Neuronal stem cell (in vitro differentiated cells): ENCODE data around the gene NSMCE1.

ENCODE experiments used
- DNase-seq: peaks from one replicate; pipeline ENCODE4 v3.0.0-alpha.2; 2013; ENCODE audit warnings: low spot score
- H2AFZ ChIP-seq: one replicate; pipeline ENCODE4 v1.6.1; 2013; ENCODE audit warnings: mild to moderate bottlenecking, low read length, inconsistent platforms
- H2AK5ac ChIP-seq: 2 replicates; pipeline ENCODE4 v1.6.1; 2013; ENCODE audit warnings: low read depth, mild to moderate bottlenecking, inconsistent platforms, low read length, moderate library complexity, mixed read lengths
- H2BK120ac ChIP-seq: 2 replicates; pipeline ENCODE4 v1.6.1; 2013; ENCODE audit warnings: low read depth, mild to moderate bottlenecking, inconsistent platforms, low read length, moderate library complexity, mixed read lengths
- H2BK12ac ChIP-seq: one replicate; pipeline ENCODE4 v1.6.1; 2013; ENCODE audit warnings: low read length, inconsistent platforms
- H2BK15ac ChIP-seq: 2 replicates; pipeline ENCODE4 v1.6.1; 2013; ENCODE audit warnings: mild to moderate bottlenecking, low read length, inconsistent platforms, mixed read lengths
- H2BK5ac ChIP-seq: one replicate; pipeline ENCODE4 v1.6.1; 2013; ENCODE audit warnings: inconsistent platforms, mild to moderate bottlenecking, low read length, moderate library complexity
- H3K14ac ChIP-seq: one replicate; pipeline ENCODE4 v1.6.1; 2013; ENCODE audit warnings: low read length, inconsistent platforms
- H3K18ac ChIP-seq: 2 replicates; pipeline ENCODE4 v1.6.1; 2013; ENCODE audit warnings: low read length, inconsistent platforms
- H3K23ac ChIP-seq: 2 replicates; pipeline ENCODE4 v1.6.1; 2013; ENCODE audit warnings: low read depth, mild to moderate bottlenecking, mixed read lengths, low read length, inconsistent platforms; ENCODE audit not compliant: poor library complexity
- H3K27ac ChIP-seq: replicated peaks from 3 replicates; pipeline ENCODE4 v1.5.1; 2013; ENCODE audit warnings: low read length, inconsistent platforms
- H3K27me3 ChIP-seq, 3 experiments: 2 replicates each; pipeline ENCODE4 v1.6.1; 2013; ENCODE audit warnings: low read length in 3 of 3, mild to moderate bottlenecking in 2 of 3, inconsistent platforms in 1 of 3, low read depth in 1 of 3, mixed read lengths in 1 of 3, moderate library complexity in 1 of 3; ENCODE audit not compliant: control insufficient read depth in 3 of 3, insufficient read depth in 3 of 3
- H3K36me3 ChIP-seq, 2 donors: replicated peaks in 1 of 2; 2 replicates each; pipeline ENCODE4 v1.6.1; 2013; ENCODE audit warnings: low read length in 2 of 2; ENCODE audit not compliant: control insufficient read depth in 2 of 2, insufficient read depth in 2 of 2
- H3K4ac ChIP-seq: 2 replicates; pipeline ENCODE4 v1.6.1; 2013; ENCODE audit warnings: inconsistent platforms, mild to moderate bottlenecking, low read length, moderate library complexity
- H3K4me1 ChIP-seq, 2 donors: 1 replicate in 1 of 2; 2 replicates in 1 of 2; pipeline ENCODE4 v1.6.1; 2013; ENCODE audit warnings: low read length in 2 of 2, low read depth in 1 of 2; ENCODE audit not compliant: control insufficient read depth in 2 of 2, insufficient read depth in 1 of 2
- H3K4me2 ChIP-seq: one replicate; pipeline ENCODE4 v1.6.1; 2013; ENCODE audit warnings: mild to moderate bottlenecking, low read length, inconsistent platforms; ENCODE audit not compliant: insufficient read depth, poor library complexity, severe bottlenecking
- H3K4me3 ChIP-seq, 2 donors: 2 replicates each; pipeline ENCODE4 v1.5.1; 2013; ENCODE audit warnings: low read length in 2 of 2, mild to moderate bottlenecking in 2 of 2, inconsistent platforms in 1 of 2, moderate library complexity in 1 of 2
- H3K79me1 ChIP-seq: one replicate; pipeline ENCODE4 v1.6.1; 2013; ENCODE audit warnings: low read depth, mild to moderate bottlenecking, inconsistent platforms, low read length, moderate library complexity
- H3K9ac ChIP-seq: one replicate; pipeline ENCODE4 v1.6.1; 2013; ENCODE audit warnings: mild to moderate bottlenecking, low read depth, low read length, inconsistent platforms; ENCODE audit not compliant: poor library complexity
- H3K9me3 ChIP-seq, 2 donors: replicated peaks in 1 of 2; 2 replicates each; pipeline versions ENCODE3 to v1.6.1; 2013; ENCODE audit warnings: low read length in 2 of 2, mild to moderate bottlenecking in 2 of 2, inconsistent platforms in 1 of 2, low read depth in 1 of 2, mixed read lengths in 1 of 2, moderate library complexity in 1 of 2; ENCODE audit not compliant: control insufficient read depth in 2 of 2, insufficient read depth in 1 of 2
- H4K8ac ChIP-seq: one replicate; pipeline ENCODE4 v1.6.1; 2013; ENCODE audit warnings: low read depth, mild to moderate bottlenecking, inconsistent platforms, low read length, moderate library complexity
- H4K91ac ChIP-seq: one replicate; pipeline ENCODE4 v1.6.1; 2013; ENCODE audit warnings: low read length, low read depth, mild to moderate bottlenecking, inconsistent platforms; ENCODE audit not compliant: poor library complexity
- WGBS, 2 donors: extraction: QIAGEN DNeasy Blood & Tissue Kit; methylation state at CpG; one replicate each; pipeline ENCODE4 v1.1.7; 2013; ENCODE audit warnings: missing lambda C conversion rate in 2 of 2, mixed read lengths in 1 of 2; ENCODE audit not compliant: insufficient read length in 2 of 2, insufficient replicate concordance in 1 of 2; ENCODE audit errors: extremely low coverage in 2 of 2; 5-methylcytosine and 5-hydroxymethylcytosine counted together

NSMCE1 gene

GRCh38 chr16:27204312-27204915 lies 64.2 kb downstream of the NSMCE1 start:
- Histone ChIP-seq H2AFZ (peak overlapping the region; percentile 91), H3K4me2 (peak overlapping the region; percentile 67), H3K4me3 (peak overlapping the region; percentile 69 to 95), H2BK12ac (no peak overlapping the region), H3K79me1 (no peaks in the 10 kb centered on the region), H4K8ac (no peak overlapping the region), H3K27me3 (no peaks in the 10 kb centered on the region), H3K4me1 (peaks cover 5 to 7% of the 10 kb centered on the region in 2 donors), H2AK5ac (peak overlapping the region; percentile 86), H2BK15ac (peak overlapping the region; percentile 73), H4K91ac (no peak overlapping the region), H3K23ac (peak overlapping the region; percentile 67), H3K14ac (peak overlapping the region; percentile 91), H3K36me3 (peaks cover 2 to 4% of the 10 kb centered on the region in 2 donors), H3K18ac (peak overlapping the region; percentile 92), H2BK5ac (peak overlapping the region; percentile 56), H3K4ac (peak overlapping the region; percentile 84), H3K9ac (peak overlapping the region; percentile 98), H2BK120ac (no peak overlapping the region), H3K9me3 (no peaks in the 10 kb centered on the region), H3K27ac (peak overlapping the region; percentile 94)
- WGBS, 2 donors, result no CpG with 5 or more reads among the region's 14 CpGs
- no peak for DNase-seq

GRCh38 chr16:27203507-27204311 lies 64.9 kb downstream of the NSMCE1 start, which contains the start of gene KDM8:
Gene KDM8 (plus strand): TSS chr16:27203526. CDS start chr16:27210124, 6,598 bp downstream.
- WGBS, 2 donors, result no CpG with 5 or more reads among the region's 70 CpGs
- no peak within 1 kb of the TSS for H2BK120ac ChIP-seq
- H3K27me3 ChIP-seq, result no peaks in the 10 kb centered on the region

GRCh38 chr16:27202923-27203506 lies 65.6 kb downstream of the NSMCE1 start:
- Histone ChIP-seq H3K9ac (peak overlapping the region; percentile 100), H3K27me3 (no peaks in the 10 kb centered on the region), H3K4ac (no peak overlapping the region), H4K8ac (peak overlapping the region; percentile 100), H3K27ac (peak overlapping the region; percentile 99), H3K4me1 (peaks cover 5 to 7% of the 10 kb centered on the region in 2 donors), H2BK5ac (no peak overlapping the region), H3K4me3 (peak overlapping the region; percentile 69 to 91), H3K18ac (peak overlapping the region; percentile 100), H2AK5ac (no peak overlapping the region), H2BK120ac (no peak overlapping the region), H3K14ac (no peak overlapping the region), H3K4me2 (peak overlapping the region; percentile 58), H4K91ac (peak overlapping the region; percentile 47), H3K23ac (peak overlapping the region; percentile 98), H2AFZ (peak overlapping the region; percentile 86), H3K36me3 (peaks cover 2 to 4% of the 10 kb centered on the region in 2 donors), H2BK15ac (no peak overlapping the region), H3K79me1 (no peaks in the 10 kb centered on the region), H3K9me3 (no peaks in the 10 kb centered on the region), H2BK12ac (no peak overlapping the region)
- WGBS, 2 donors, result no CpG with 5 or more reads among the region's 19 CpGs
- peak; percentile 5 for DNase-seq

More at GRCh38 chr16:27203507-27204311, 64.9 kb downstream of the NSMCE1 start, which contains the start of gene KDM8:
- Histone ChIP-seq H3K27ac (peak within 1 kb of the TSS; percentile 99), H2BK5ac (peak within 1 kb of the TSS; percentile 56), H3K4me3 (peak within 1 kb of the TSS; percentile 69 to 95), H3K4me2 (peak within 1 kb of the TSS; percentile 67), H3K4ac (peak within 1 kb of the TSS; percentile 84), H3K9ac (peak within 1 kb of the TSS; percentile 100), H3K18ac (peak within 1 kb of the TSS; percentile 100), H3K4me1 (peaks cover 5 to 7% of the 10 kb centered on the region in 2 donors), H3K9me3 (no peaks in the 10 kb centered on the region), H2AK5ac (peak within 1 kb of the TSS; percentile 86), H4K8ac (peak within 1 kb of the TSS; percentile 100), H3K36me3 (peaks cover 2 to 4% of the 10 kb centered on the region in 2 donors), H3K79me1 (no peaks in the 10 kb centered on the region), H3K23ac (peak within 1 kb of the TSS; percentile 98), H2AFZ (peak within 1 kb of the TSS; percentile 91), H2BK12ac (no peak within 1 kb of the TSS), H4K91ac (peak within 1 kb of the TSS; percentile 92), H2BK15ac (peak within 1 kb of the TSS; percentile 73), H3K14ac (peak within 1 kb of the TSS; percentile 91)
- DNase-seq, result peak; percentile 99
